A549 (cell line): Measurements from ENCODE around the gene ACOX1. TPM values are rescaled to one million over a fixed set of nuclear protein-coding genes. Genes with fewer than 3 reads are reported as not detected.

ENCODE experiments used
- ATAC-seq, 2 experiments: fragments of 200-7000 bp in 1 of 2; fragments of >200 bp in 1 of 2; cut with Nextera tagmentation in 1 of 2; cut with Tn5 transposase in 1 of 2; 3 replicates each; pipeline versions ENCODE4 v1.8.0 to v1.9.1; 2018 to 2020; ENCODE audit warnings: mild to moderate bottlenecking in 1 of 2, moderate library complexity in 1 of 2
- CTCF ChIA-PET: fragments of 300-600 bp; sonication (Branson Sonifier 250); formaldehyde crosslinking; extraction: SDS; loops from one replicate; lab custom pipeline; 2021; ENCODE audit warnings: antibody characterized with exemption, inconsistent platforms; lab: Yijun Ruan, JAX
- POLR2A ChIA-PET: fragments of 350-600 bp; formaldehyde crosslinking; extraction: SDS; loops from one replicate; lab custom pipeline; 2021; ENCODE audit warnings: antibody characterized with exemption, inconsistent platforms; lab: Yijun Ruan, JAX
- DNase-seq, 2 experiments: peaks; one replicate each; pipeline versions ENCODE4 v3.0.0 to v3.0.0-alpha.2; 2011 to 2016; ENCODE audit warnings: low read depth in 1 of 2, low spot score in 1 of 2
- FAIRE-seq: peaks from 2 replicates; lab custom pipeline; 2011; peaks lifted over from hg19 to GRCh38; lab: Jason Lieb, UNC
- H3K27ac ChIP-seq, 2 experiments: fragments of >200 bp; sonication (Bioruptor Twin); formaldehyde crosslinking; 3 replicates each; pipeline ENCODE4 v1.5.1; 2016 to 2017
- H3K4me1 ChIP-seq: fragments of >200 bp; sonication (Bioruptor Twin); formaldehyde crosslinking; 3 replicates; pipeline ENCODE4 v1.6.1; 2016
- H3K4me2 ChIP-seq: fragments of >200 bp; sonication (Bioruptor Twin); formaldehyde crosslinking; 3 replicates; pipeline ENCODE4 v1.6.1; 2016
- H3K4me3 ChIP-seq: fragments of >200 bp; sonication (Bioruptor Twin); formaldehyde crosslinking; 3 replicates; pipeline ENCODE4 v1.5.1; 2016
- H3K9me3 ChIP-seq: fragments of >200 bp; sonication (Bioruptor Twin); formaldehyde crosslinking; 3 replicates; pipeline ENCODE4 v1.6.1; 2016
- CHD2 ChIP-seq: fragments of 150-350 bp; IDR thresholded peaks from 2 replicates; pipeline ENCODE4 v1.6.1; 2014; ENCODE audit warnings: low read length; ENCODE audit not compliant: partially characterized antibody
- CHD4 ChIP-seq: fragments of 200-600 bp; sonication (generic); IDR thresholded peaks from 2 replicates; pipeline ENCODE4 v1.6.1; 2016; ENCODE audit warnings: antibody characterized with exemption, mild to moderate bottlenecking, borderline replicate concordance
- ESRRA ChIP-seq: fragments of 150-350 bp; IDR thresholded peaks from 2 replicates; pipeline ENCODE4 v1.6.1; 2014; ENCODE audit warnings: mild to moderate bottlenecking, low read length, borderline replicate concordance
- HOXB13 ChIP-seq: fragments of 250-450 bp; sonication (Bioruptor Pico); IDR thresholded peaks from 2 replicates; pipeline ENCODE4 v1.5.0; 2020; ENCODE audit warnings: low read depth, mild to moderate bottlenecking, moderate library complexity
- MAX ChIP-seq: IDR thresholded peaks from 2 replicates; pipeline ENCODE4 v1.6.1; 2012
- MYC ChIP-seq: IDR thresholded peaks from 2 replicates; pipeline ENCODE4 v1.6.1; 2012; ENCODE audit warnings: mild to moderate bottlenecking, inconsistent platforms, low read length, improper control_type of control experiment, borderline replicate concordance
- NR3C1 ChIP-seq: fragments of >200 bp; sonication (Bioruptor Twin); formaldehyde crosslinking; IDR thresholded peaks from 3 replicates; pipeline ENCODE4 v1.6.1; 2017
- POLR2A ChIP-seq: IDR thresholded peaks from 2 replicates; pipeline ENCODE4 v1.6.1; 2012; ENCODE audit warnings: mild to moderate bottlenecking, low read length
- POLR2AphosphoS2 ChIP-seq: conservative IDR thresholded peaks from 2 replicates; pipeline ENCODE4 v1.6.1; 2012; ENCODE audit warnings: low read length, improper control_type of control experiment, inconsistent platforms
- RFX5 ChIP-seq: fragments of 450-650 bp; IDR thresholded peaks from 2 replicates; pipeline ENCODE4 v1.7.1; 2014; ENCODE audit warnings: antibody characterized with exemption, mild to moderate bottlenecking, moderate library complexity
- RNF2 ChIP-seq: fragments of 200-600 bp; sonication (generic); IDR thresholded peaks from 2 replicates; pipeline ENCODE4 v1.6.1; 2016; ENCODE audit warnings: low read depth, mild to moderate bottlenecking, antibody characterized with exemption, moderate library complexity, borderline replicate concordance
- TP53 ChIP-seq: fragments of 250-450 bp; sonication (Bioruptor Pico); IDR thresholded peaks from 2 replicates; pipeline ENCODE4 v1.5.0; 2021; ENCODE audit warnings: mild to moderate bottlenecking, moderate library complexity
- ZC3H11A ChIP-seq: fragments of 450-650 bp; IDR thresholded peaks from 2 replicates; pipeline ENCODE4 v1.6.1; 2014; ENCODE audit warnings: antibody characterized with exemption, mild to moderate bottlenecking
- ZFP36 ChIP-seq: fragments of 450-650 bp; IDR thresholded peaks from 2 replicates; pipeline ENCODE4 v1.6.1; 2014; ENCODE audit warnings: borderline replicate concordance; ENCODE audit not compliant: partially characterized antibody
- ZSCAN20 ChIP-seq: fragments of 250-450 bp; sonication (Bioruptor Pico); IDR thresholded peaks from 2 replicates; pipeline ENCODE4 v1.8.0; 2022; ENCODE audit warnings: mild to moderate bottlenecking, moderate library complexity
- WGBS: methylation state at CpG from one replicate; pipeline ENCODE4 v1.1.6; 2017; ENCODE audit errors: missing lambda C conversion rate; 5-methylcytosine and 5-hydroxymethylcytosine counted together
- polyA plus RNA-seq, 4 experiments: library from polyadenylated mRNA; depleted of rRNA in 3 of 4; stranded (reverse); fragments of >200 nt; fragmentation: RNase III in 1 of 4; extraction: RNeasy Plus Mini Kit Qiagen cat#74134 plus additional on column Dnase treatment in 1 of 4; gene quantifications; 2 replicates in 3 of 4; 3 replicates in 1 of 4; pipeline ENCODE4 v1.2.3, GENCODE V29; 2011 to 2017
- TF ChIP-seq, protein P1 (sequence below): IDR thresholded peaks from 2 replicates; pipeline ENCODE4 v1.6.1; 2012; ENCODE audit warnings: low read depth, borderline replicate concordance
- TF ChIP-seq, protein P2 (sequence below): fragments of 200-600 bp; sonication (generic); IDR thresholded peaks from 2 replicates; pipeline ENCODE4 v1.6.1; 2016; ENCODE audit warnings: antibody characterized with exemption, mild to moderate bottlenecking, moderate library complexity

Gene ACOX1
- polyA plus RNA-seq, 2 of the 4 experiments (the other 2 are of a cell fraction) = 17.9 to 31.1 TPM

- H3K9me3 ChIP-seq = no peaks in the 10 kb centered on the region
- 85% methylated on average over 11 of the region's 11 CpGs for WGBS
- ChIA-PET CTCF (interaction anchor here (0.7 to 3.4 kb wide), 14 partner anchors 9 to 320 kb away, joined by 3 to 17 read pairs (median 4); partner anchors contain the start of genes ACOX1 and CDK3), POLR2A (no interaction called here)
- no peak for TF ChIP-seq MAX
- H3K27ac ChIP-seq = no peak overlapping the region
- H3K4me2 ChIP-seq = peak overlapping the region; percentile 24
- H3K4me1 ChIP-seq = peaks cover 17% of the 10 kb centered on the region; the same call in 2 of the 3 replicates
- H3K4me3 ChIP-seq = no peak overlapping the region
- DNase-seq (no peak), ATAC-seq (peak; percentile 34 to 52; a peak in 4 of 6 replicates), FAIRE-seq (no peak)
These were observed 19.0 kb downstream of the ACOX1 start for GRCh38 chr17:75959839-75960511.

DNA sequence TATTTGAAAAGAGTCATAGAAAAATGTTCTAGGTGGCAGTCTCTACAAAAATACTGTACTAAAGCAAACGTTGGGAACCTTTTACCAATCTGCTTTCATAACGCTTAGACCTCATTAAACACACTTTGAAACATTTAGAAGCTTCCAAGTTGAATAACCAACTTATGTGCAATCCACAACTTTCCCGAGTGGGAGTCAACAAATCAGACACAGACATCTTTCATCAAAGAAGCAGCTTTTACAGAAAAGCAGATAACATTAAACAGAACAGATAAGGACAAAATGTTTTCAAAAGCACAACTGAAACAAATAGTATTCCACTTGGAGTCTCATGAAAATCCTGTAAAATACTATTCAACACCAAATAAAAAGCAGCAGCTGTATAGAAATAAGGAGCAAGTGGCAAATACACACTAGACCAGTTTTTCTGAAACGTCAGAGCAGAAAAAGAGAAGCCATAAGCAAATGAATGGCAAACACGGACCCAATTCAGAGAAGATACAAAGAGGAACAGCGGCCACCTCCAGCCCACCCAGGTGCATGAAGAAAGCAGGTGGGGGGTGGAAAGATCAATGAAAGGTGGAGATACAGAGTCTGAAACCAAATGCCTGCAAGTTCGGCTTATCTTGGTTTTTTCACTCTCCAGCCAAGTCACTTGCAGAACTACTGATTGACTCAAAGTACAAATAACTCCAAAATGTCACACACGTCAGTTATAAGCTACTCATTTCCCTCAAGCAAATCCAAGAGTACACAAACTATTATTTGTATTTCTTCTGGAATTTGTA, 19.7 kb downstream of the ACOX1 start:
- peak overlapping the region; percentile 24 for H3K4me2 ChIP-seq
- WGBS = 50% methylated on average over 8 of the region's 8 CpGs
- ATAC-seq (no peak; a peak in 1 of 6 replicates), DNase-seq (no peak), FAIRE-seq (peak; percentile 13)
- H3K27ac ChIP-seq = no peak overlapping the region
- H3K4me1 ChIP-seq = peaks cover 17% of the 10 kb centered on the region; the same call in 2 of the 3 replicates
- ChIA-PET POLR2A (no interaction called here), CTCF (interaction anchor here (0.7 to 3.0 kb wide), 9 partner anchors 10 to 320 kb away, joined by 3 to 7 read pairs (median 4); partner anchors contain the start of genes ACOX1 and CDK3)
- H3K9me3 ChIP-seq = no peaks in the 10 kb centered on the region
- H3K4me3 ChIP-seq = no peak overlapping the region
- TF ChIP-seq ESRRA = no peak

DNA sequence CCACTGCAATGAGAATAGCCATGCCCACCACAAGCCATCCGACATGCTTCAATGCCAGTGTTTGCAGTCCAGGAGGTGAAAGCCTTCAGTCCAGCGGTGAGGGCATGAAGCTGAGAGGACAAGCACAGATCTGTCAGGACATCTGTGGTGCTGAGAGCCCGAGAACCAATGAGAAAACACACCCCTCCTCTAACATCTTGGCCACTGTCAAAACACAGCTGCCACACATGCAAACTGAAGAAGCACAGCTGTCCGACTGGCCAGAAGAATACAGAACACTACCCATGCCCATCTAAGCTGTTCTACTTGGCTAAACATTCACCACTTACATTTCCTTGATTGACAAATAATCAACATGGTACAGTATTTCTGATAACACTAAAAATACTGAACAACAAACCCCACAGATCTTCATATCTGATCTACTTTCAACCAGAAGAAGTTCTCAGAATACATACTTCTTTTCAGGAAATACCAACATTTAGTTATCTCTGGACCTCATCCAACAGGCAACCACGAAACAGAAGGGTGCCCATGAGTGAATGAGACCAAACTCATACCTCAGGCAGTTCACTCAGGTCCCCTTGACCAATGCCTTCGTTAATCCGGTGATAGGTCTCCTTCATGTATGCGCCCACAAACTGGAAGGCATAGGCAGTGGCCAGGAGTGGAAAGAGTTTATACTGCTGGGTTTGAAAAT, 28.0 kb downstream of the ACOX1 start:
- CTCF ChIA-PET = interaction anchor here (0.7 to 1.9 kb wide), 6 partner anchors 9 to 329 kb away, joined by 3 to 9 read pairs (median 4); partner anchors contain the start of gene CDK3
- no peak for FAIRE-seq
- no peak overlapping the region for H3K27ac ChIP-seq
- no peak overlapping the region for H3K4me2 ChIP-seq
- H3K4me3 ChIP-seq = no peak overlapping the region
- H3K9me3 ChIP-seq = no peaks in the 10 kb centered on the region
- no peak for DNase-seq
- TF ChIP-seq HOXB13 (CRISPR knock-in tag) (no peak), TP53 (CRISPR knock-in tag) (no peak), CHD4 (no peak), POLR2A (no peak), CHD2 (no peak), RFX5 (no peak), NR3C1 (no peak), ZFP36 (no peak)
- TF ChIP-seq, protein P1, sequence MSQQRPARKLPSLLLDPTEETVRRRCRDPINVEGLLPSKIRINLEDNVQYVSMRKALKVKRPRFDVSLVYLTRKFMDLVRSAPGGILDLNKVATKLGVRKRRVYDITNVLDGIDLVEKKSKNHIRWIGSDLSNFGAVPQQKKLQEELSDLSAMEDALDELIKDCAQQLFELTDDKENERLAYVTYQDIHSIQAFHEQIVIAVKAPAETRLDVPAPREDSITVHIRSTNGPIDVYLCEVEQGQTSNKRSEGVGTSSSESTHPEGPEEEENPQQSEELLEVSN = no peak
- 93% methylated on average over 8 of the region's 8 CpGs for WGBS
- ATAC-seq = no peak
- POLR2A ChIA-PET = interaction anchor here (1.3 kb wide), 1 partner anchor 10 kb away, joined by 4 read pairs; the partner anchor contains the start of gene FBF1
- H3K4me1 ChIP-seq = no peaks in the 10 kb centered on the region

DNA sequence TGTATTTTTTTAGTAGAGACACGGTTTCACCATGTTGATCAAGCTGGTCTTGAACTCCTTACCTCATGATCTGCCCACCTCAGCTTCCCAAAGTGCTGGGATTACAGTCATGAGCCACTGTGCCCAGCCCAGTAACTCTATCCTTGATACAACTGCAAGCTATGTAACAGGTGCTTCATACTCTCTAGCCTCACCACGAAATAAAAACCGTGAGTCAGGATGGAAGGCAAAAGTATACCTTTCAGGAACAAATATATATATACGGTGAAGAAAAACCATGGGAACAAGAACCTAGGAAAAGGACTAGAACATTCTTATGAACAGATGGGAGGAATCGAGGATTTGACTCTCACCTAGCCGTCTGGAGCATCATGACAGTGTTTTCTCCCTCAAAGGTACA, 28.5 kb downstream of the ACOX1 start:
- TF ChIP-seq, protein P2, sequence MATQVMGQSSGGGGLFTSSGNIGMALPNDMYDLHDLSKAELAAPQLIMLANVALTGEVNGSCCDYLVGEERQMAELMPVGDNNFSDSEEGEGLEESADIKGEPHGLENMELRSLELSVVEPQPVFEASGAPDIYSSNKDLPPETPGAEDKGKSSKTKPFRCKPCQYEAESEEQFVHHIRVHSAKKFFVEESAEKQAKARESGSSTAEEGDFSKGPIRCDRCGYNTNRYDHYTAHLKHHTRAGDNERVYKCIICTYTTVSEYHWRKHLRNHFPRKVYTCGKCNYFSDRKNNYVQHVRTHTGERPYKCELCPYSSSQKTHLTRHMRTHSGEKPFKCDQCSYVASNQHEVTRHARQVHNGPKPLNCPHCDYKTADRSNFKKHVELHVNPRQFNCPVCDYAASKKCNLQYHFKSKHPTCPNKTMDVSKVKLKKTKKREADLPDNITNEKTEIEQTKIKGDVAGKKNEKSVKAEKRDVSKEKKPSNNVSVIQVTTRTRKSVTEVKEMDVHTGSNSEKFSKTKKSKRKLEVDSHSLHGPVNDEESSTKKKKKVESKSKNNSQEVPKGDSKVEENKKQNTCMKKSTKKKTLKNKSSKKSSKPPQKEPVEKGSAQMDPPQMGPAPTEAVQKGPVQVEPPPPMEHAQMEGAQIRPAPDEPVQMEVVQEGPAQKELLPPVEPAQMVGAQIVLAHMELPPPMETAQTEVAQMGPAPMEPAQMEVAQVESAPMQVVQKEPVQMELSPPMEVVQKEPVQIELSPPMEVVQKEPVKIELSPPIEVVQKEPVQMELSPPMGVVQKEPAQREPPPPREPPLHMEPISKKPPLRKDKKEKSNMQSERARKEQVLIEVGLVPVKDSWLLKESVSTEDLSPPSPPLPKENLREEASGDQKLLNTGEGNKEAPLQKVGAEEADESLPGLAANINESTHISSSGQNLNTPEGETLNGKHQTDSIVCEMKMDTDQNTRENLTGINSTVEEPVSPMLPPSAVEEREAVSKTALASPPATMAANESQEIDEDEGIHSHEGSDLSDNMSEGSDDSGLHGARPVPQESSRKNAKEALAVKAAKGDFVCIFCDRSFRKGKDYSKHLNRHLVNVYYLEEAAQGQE = no peak
- no peak for TF ChIP-seq POLR2AphosphoS2
- no peak for TF ChIP-seq RNF2
- TF ChIP-seq ZSCAN20 = no peak
- no peak for TF ChIP-seq ZC3H11A
- TF ChIP-seq MYC = no peak
- H3K4me1 ChIP-seq = no peaks in the 10 kb centered on the region
- ATAC-seq (no peak), DNase-seq (no peak), FAIRE-seq (no peak)
- no peaks in the 10 kb centered on the region for H3K9me3 ChIP-seq
- ChIA-PET POLR2A (interaction anchor here (1.3 kb wide), 1 partner anchor 9 kb away, joined by 4 read pairs; the partner anchor contains the start of gene FBF1), CTCF (interaction anchor here (0.7 to 1.9 kb wide), 6 partner anchors 9 to 329 kb away, joined by 3 to 6 read pairs (median 4); no protein-coding TSS in a partner anchor)
- H3K27ac ChIP-seq = no peak overlapping the region
- WGBS = 90% methylated on average over 6 of the region's 6 CpGs
- H3K4me2 ChIP-seq = no peak overlapping the region
- no peak overlapping the region for H3K4me3 ChIP-seq
